ENCODE results near the gene SHC4.
A peak's percentile ranks its signal among the peaks of the same experiment; 100 is the strongest.
"Not testable (repeated sequence)": the region's sequence is repeated elsewhere in the genome, so short reads cannot be mapped to it uniquely, and the experiment has no call there.

The SHC4 gene

DNA sequence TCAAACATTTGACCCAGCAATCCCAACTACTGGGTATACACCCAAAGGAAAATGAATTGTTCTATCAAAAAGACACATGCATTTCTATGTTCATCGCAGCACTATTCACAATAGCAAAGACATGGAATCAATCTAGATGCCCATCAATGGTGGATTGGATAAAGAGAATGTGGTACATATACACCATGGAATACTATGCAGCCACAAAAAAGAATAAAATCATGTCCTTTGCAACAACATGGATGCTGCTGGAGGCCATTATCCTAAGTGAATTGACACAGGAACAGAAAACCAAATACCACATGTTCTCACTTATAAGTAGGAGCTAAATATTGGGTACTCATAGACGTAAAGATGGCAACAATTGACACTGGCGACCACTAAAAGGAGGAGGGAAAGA is 109.3 kb downstream of the SHC4 start:
- FAIRE-seq; DNase-seq (ENCODE audit: low spot score): not testable (repeated sequence)

GRCh38 chr15:48851956-48852355 is 111.8 kb downstream of the SHC4 start:
- no peak for DNase-seq (ENCODE audit: low spot score)
- FAIRE-seq: no peak

DNA sequence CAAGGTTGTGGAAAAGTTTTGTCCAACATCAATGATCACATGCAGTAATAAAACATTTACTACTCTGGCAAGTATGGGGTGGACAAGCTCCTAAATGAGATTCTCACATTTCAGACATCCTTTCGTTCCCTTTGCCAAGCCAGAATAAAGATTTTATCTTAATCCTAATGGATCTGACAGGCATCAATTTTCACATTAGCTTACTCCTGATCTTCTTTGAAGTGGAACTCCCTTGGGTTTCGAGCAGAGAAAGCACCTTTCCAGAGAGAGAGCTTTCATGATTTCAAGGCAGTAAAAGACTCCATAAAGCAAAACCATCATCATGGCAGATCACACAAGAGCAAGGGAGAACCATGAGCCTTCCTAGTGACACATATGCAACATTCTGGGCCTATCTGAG is 113.1 kb downstream of the SHC4 start:
- DNase-seq (ENCODE audit: low spot score): no peak
- FAIRE-seq: no peak

- FAIRE-seq (no peak), DNase-seq (ENCODE audit: low spot score) (no peak)
Measured at GRCh38 chr15:48845123-48845522, 118.6 kb downstream of the SHC4 start.

- no peak for DNase-seq (ENCODE audit: low spot score)
- no peak for FAIRE-seq
Measured at GRCh38 chr15:48842501-48842900, 121.2 kb downstream of the SHC4 start.

DNA sequence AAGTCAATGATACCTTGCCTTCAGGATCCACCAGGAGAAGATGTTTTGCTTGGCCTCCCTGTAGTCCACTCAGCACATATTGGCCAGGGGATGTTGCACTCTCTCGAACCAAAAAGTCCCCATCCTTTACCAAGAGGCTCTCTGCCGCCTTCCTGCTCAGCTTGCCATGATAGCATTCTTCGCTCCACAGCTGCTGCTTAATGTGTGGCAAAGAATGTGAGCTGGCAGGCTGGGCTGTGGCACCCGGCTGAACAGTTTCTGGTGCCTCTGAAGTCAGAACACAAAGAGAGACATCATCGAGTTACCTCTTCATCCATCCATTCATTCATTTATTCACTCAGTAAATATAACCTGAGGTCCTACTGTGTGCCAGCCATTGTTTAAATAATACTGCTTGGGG is 129.0 kb downstream of the SHC4 start:
- no peak for DNase-seq (ENCODE audit: low spot score)
- no peak for FAIRE-seq

- no peak for DNase-seq (ENCODE audit: low spot score)
- FAIRE-seq: no peak
Measured at GRCh38 chr15:48833526-48834239, 130.0 kb downstream of the SHC4 start.

- FAIRE-seq (no peak), DNase-seq (ENCODE audit: low spot score) (no peak)
Measured at GRCh38 chr15:48832648-48833047, 131.1 kb downstream of the SHC4 start.

- no peak for DNase-seq (ENCODE audit: low spot score)
- no peak for FAIRE-seq
Measured at GRCh38 chr15:48828906-48829305, 134.8 kb downstream of the SHC4 start.

DNA sequence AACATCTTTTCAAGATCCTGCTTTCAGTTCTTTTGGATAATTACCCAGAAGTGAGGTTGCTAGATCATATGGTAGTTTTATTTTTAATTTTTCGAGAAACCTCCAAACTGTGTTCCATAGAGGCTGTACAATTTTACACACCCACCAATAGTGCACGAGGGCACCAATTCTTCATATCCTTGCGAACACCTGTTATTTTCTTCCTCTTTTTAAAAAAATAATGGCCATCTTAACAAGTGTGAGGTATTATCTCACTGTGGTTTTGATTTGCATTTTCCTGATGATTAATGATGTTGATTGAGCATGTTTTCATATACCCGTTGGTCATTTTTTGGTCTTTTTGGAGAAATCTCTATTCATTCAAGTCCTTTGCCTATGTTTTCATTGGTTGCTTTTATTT is 135.2 kb downstream of the SHC4 start:
- DNase-seq (ENCODE audit: low spot score): no peak
- FAIRE-seq: no peak

DNA sequence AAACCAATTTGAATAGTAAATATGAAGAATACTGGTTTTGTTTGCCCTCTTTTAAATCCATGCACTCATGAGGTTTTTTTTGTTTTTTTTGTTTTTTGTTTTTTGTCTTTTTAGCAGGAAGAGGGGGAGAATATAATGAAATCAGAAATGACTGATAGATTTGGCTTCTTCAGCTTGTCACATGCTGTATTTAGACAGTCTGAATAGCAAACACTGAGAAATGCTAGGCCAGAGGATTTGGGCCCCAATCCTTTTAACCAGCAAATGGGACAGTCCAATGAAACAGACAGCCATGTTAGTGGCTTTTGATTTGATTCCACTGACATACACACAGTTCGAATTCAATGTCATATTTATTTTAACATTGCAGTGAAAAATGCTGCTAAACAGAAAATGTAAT is 138.6 kb downstream of the SHC4 start:
- FAIRE-seq (no peak), DNase-seq (ENCODE audit: low spot score) (no peak)

DNA sequence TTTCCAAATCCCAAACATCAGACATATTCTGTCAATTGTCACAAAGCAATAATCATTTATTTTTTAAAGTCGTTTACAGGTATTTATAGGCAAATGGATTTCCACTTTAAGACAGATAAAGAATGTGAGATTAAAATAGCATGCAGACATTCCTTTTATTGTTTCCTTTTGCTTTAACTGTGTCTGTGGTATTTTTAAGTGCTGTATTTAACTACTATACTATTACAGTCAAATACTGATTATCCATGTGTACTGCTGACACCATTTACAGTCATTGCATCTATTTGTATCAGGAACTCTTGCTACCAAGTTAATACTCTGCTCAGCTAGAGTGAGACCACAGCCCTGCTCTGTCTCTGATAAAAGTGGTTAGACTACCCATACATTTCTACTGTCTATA is 140.0 kb downstream of the SHC4 start:
- FAIRE-seq (no peak), DNase-seq (ENCODE audit: low spot score) (no peak)

- DNase-seq (ENCODE audit: low spot score): peak; percentile 5
- no peak for FAIRE-seq
Measured at GRCh38 chr15:48823237-48823636, 140.5 kb downstream of the SHC4 start.

- FAIRE-seq (no peak), DNase-seq (ENCODE audit: low spot score) (no peak)
Measured at GRCh38 chr15:48814286-48814685, 149.4 kb downstream of the SHC4 start.

GRCh38 chr15:48811325-48811958 is 152.3 kb downstream of the SHC4 start:
- peak; percentile 5 for DNase-seq (ENCODE audit: low spot score)
- FAIRE-seq: no peak

DNA sequence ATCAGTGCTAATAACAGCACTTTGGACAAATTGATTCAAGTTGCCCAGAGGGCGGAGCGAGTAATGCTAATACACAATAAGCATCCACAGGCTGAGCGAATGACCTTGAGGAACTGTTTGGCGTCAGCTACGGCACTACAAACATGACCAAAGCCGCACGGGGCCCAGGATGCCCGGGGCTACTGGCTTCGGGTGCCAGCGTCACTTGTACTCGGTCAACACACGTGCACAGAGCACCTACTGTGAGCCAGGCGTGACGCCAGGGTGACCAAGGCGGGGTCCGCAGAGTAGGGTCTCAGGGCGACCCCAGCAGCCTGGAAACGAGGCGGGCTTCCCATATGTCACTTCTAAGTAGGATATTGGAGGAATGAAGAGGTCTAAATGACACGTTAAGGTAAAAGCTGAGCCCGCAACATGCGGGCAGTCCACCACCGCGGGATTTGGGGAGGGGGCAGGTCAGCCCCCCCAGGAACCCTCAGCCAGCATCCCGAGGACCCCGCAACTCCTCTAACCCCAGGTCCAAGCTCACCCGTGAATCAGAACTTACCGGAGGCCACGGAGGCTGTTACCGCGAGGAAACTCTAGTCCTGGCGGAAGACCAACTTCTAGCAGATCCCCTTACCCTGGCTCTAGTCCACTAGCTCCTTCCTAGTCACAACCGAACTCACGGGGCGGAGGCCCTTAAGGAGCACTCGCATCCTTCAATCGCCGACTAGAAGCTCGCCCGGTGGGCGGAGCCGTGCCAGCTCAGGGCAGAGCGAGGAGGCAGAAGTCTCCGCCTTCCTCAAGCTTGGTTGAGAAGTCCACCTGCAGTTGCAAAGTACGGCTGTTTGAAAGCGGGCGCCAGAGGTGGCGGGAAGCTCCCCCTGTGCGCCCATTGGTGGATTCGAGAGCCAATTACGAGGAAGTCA is 153.1 kb downstream of the SHC4 start, which contains the start of gene CEP152:
TSS of gene CEP152 (minus strand) at position 656 of the 911 bp plus-strand sequence. CDS start 5,420 bp downstream, outside the sequence.
- FAIRE-seq: peak; percentile 61

GRCh38 chr15:48806151-48806550 is 157.6 kb downstream of the SHC4 start:
- FAIRE-seq (no peak), DNase-seq (ENCODE audit: low spot score) (no peak)

More for the DNA sequence above, 153.1 kb downstream of the SHC4 start, which contains the start of gene CEP152:
- peak; percentile 94 for DNase-seq (ENCODE audit: low spot score)

- DNase-seq (ENCODE audit: low spot score): no peak
- FAIRE-seq: no peak
Measured at GRCh38 chr15:48805591-48805990, 158.1 kb downstream of the SHC4 start.

DNA sequence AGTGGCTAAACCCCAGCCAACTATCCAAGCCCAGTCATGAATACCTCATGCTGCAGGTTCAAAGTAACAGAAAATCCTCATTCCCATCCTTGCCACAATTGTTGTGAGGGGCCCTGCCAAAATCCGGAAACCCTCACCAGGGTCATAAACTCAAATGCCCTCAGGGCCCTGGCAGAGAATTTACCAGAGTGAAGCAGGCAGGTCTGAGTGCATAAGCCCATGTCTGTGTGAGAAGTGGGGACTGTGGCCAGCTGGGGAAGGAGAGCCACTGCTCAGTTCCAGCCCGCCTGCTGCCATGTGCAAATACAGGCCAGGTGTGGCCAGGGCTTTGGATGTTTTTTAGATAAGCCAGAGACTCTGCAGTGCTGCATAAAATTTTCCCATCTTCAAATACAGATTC is 159.8 kb downstream of the SHC4 start:
- FAIRE-seq: no peak
- DNase-seq (ENCODE audit: low spot score): no peak

- DNase-seq (ENCODE audit: low spot score): no peak
- FAIRE-seq: no peak
Measured at GRCh38 chr15:48802867-48803266, 160.9 kb downstream of the SHC4 start.

DNA sequence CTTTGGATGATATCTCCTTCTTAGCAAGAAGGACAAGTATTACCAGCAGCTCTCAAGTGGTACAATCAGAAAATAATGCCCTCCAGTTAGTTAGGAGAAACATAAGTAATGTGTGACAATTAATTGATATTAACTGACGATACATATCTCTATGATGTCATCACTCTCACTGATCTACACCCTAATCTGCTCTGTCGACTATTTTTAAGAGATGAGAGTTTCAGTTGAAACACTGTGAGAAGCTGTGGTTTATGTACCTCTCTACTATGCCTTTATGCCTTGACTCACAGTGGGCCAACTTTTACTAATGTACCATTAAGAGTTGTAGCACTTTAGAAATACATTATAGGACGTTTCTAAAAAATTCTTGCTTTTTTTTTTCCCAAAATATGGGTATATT is 161.5 kb downstream of the SHC4 start:
- FAIRE-seq (no peak), DNase-seq (ENCODE audit: low spot score) (no peak)
